HG03060 (cell line): Measurements from ENCODE around the gene ATG4C.

ENCODE experiments used
- ATAC-seq: cut with Tn5 transposase; IDR thresholded peaks from one replicate; pipeline ENCODE4 v1.9.1; 2021; ENCODE audit warnings: low read depth, moderate number of reproducible peaks; ENCODE audit not compliant: unreplicated experiment

Gene ATG4C

GRCh38 chr1:62903522-62903921, 119.6 kb downstream of the ATG4C start:
- no peak for ATAC-seq

- ATAC-seq: no peak
These were observed 120.3 kb downstream of the ATG4C start for GRCh38 chr1:62903982-62904855.

GRCh38 chr1:62904856-62905225, 120.9 kb downstream of the ATG4C start:
- no peak for ATAC-seq

GRCh38 chr1:62905309-62905708, 121.4 kb downstream of the ATG4C start:
- no peak for ATAC-seq

- ATAC-seq: no peak
These were observed 121.9 kb downstream of the ATG4C start for GRCh38 chr1:62905872-62906271.

- ATAC-seq: no peak
These were observed 122.5 kb downstream of the ATG4C start for GRCh38 chr1:62906428-62906886.

- no peak for ATAC-seq
These were observed 124.3 kb downstream of the ATG4C start for GRCh38 chr1:62908168-62908695.

GRCh38 chr1:62912028-62912638, 128.2 kb downstream of the ATG4C start:
- ATAC-seq: no peak
